ENCODE results near the gene CORIN.

CORIN gene

GRCh38 chr4:47624031-47624441 is 213.8 kb downstream of the CORIN start:
- H3K36me3 ChIP-seq (ENCODE audit: control insufficient read depth, low read depth, low read length) = no peaks in the 10 kb centered on the region
- H3K27me3 ChIP-seq (ENCODE audit: control insufficient read depth, insufficient read depth, low read length) = no peaks in the 10 kb centered on the region
- no peaks in the 10 kb centered on the region for H3K4me1 ChIP-seq (ENCODE audit: control insufficient read depth, low read depth, low read length)
- H3K9me3 ChIP-seq (ENCODE audit: control insufficient read depth, low read depth, low read length) = no peaks in the 10 kb centered on the region
- no peak overlapping the region for H3K4me3 ChIP-seq (ENCODE audit: low read length)
- H3K9ac ChIP-seq (ENCODE audit: low read length) = no peak overlapping the region
- no peak overlapping the region for H3K27ac ChIP-seq (ENCODE audit: low read length)

GRCh38 chr4:47621181-47621580 is 216.7 kb downstream of the CORIN start:
- Histone ChIP-seq H3K4me3 (ENCODE audit: low read length) (no peak overlapping the region), H3K4me1 (ENCODE audit: control insufficient read depth, low read depth, low read length) (no peaks in the 10 kb centered on the region), H3K27ac (ENCODE audit: low read length) (no peak overlapping the region), H3K9me3 (ENCODE audit: control insufficient read depth, low read depth, low read length) (no peaks in the 10 kb centered on the region), H3K36me3 (ENCODE audit: control insufficient read depth, low read depth, low read length) (no peaks in the 10 kb centered on the region), H3K27me3 (ENCODE audit: control insufficient read depth, insufficient read depth, low read length) (no peaks in the 10 kb centered on the region), H3K9ac (ENCODE audit: low read length) (no peak overlapping the region)

- Histone ChIP-seq H3K4me1 (ENCODE audit: control insufficient read depth, low read depth, low read length) (no peaks in the 10 kb centered on the region), H3K36me3 (ENCODE audit: control insufficient read depth, low read depth, low read length) (no peaks in the 10 kb centered on the region), H3K9me3 (ENCODE audit: control insufficient read depth, low read depth, low read length) (no peaks in the 10 kb centered on the region), H3K9ac (ENCODE audit: low read length) (no peak overlapping the region), H3K4me3 (ENCODE audit: low read length) (no peak overlapping the region), H3K27me3 (ENCODE audit: control insufficient read depth, insufficient read depth, low read length) (no peaks in the 10 kb centered on the region), H3K27ac (ENCODE audit: low read length) (no peak overlapping the region)
Measured at GRCh38 chr4:47619691-47620090, 218.2 kb downstream of the CORIN start.

GRCh38 chr4:47617607-47618006 is 220.3 kb downstream of the CORIN start:
- Histone ChIP-seq H3K9ac (ENCODE audit: low read length) (no peak overlapping the region), H3K4me1 (ENCODE audit: control insufficient read depth, low read depth, low read length) (no peaks in the 10 kb centered on the region), H3K9me3 (ENCODE audit: control insufficient read depth, low read depth, low read length) (no peaks in the 10 kb centered on the region), H3K27me3 (ENCODE audit: control insufficient read depth, insufficient read depth, low read length) (no peaks in the 10 kb centered on the region), H3K27ac (ENCODE audit: low read length) (no peak overlapping the region), H3K36me3 (ENCODE audit: control insufficient read depth, low read depth, low read length) (no peaks in the 10 kb centered on the region), H3K4me3 (ENCODE audit: low read length) (no peak overlapping the region)

GRCh38 chr4:47615385-47615784 is 222.5 kb downstream of the CORIN start:
- Histone ChIP-seq H3K4me1 (ENCODE audit: control insufficient read depth, low read depth, low read length) (no peaks in the 10 kb centered on the region), H3K9me3 (ENCODE audit: control insufficient read depth, low read depth, low read length) (no peaks in the 10 kb centered on the region), H3K27ac (ENCODE audit: low read length) (no peak overlapping the region), H3K9ac (ENCODE audit: low read length) (no peak overlapping the region), H3K36me3 (ENCODE audit: control insufficient read depth, low read depth, low read length) (no peaks in the 10 kb centered on the region), H3K27me3 (ENCODE audit: control insufficient read depth, insufficient read depth, low read length) (no peaks in the 10 kb centered on the region), H3K4me3 (ENCODE audit: low read length) (no peak overlapping the region)

GRCh38 chr4:47612116-47613023 is 225.5 kb downstream of the CORIN start:
- Histone ChIP-seq H3K9ac (ENCODE audit: low read length) (no peak overlapping the region), H3K36me3 (ENCODE audit: control insufficient read depth, low read depth, low read length) (no peaks in the 10 kb centered on the region), H3K27ac (ENCODE audit: low read length) (no peak overlapping the region), H3K4me1 (ENCODE audit: control insufficient read depth, low read depth, low read length) (no peaks in the 10 kb centered on the region), H3K27me3 (ENCODE audit: control insufficient read depth, insufficient read depth, low read length) (no peaks in the 10 kb centered on the region), H3K9me3 (ENCODE audit: control insufficient read depth, low read depth, low read length) (no peaks in the 10 kb centered on the region), H3K4me3 (ENCODE audit: low read length) (no peak overlapping the region)

GRCh38 chr4:47606482-47606881 is 231.4 kb downstream of the CORIN start:
- no peaks in the 10 kb centered on the region for H3K4me1 ChIP-seq (ENCODE audit: control insufficient read depth, low read depth, low read length)
- no peak overlapping the region for H3K4me3 ChIP-seq (ENCODE audit: low read length)
- no peak overlapping the region for H3K27ac ChIP-seq (ENCODE audit: low read length)
- no peaks in the 10 kb centered on the region for H3K27me3 ChIP-seq (ENCODE audit: control insufficient read depth, insufficient read depth, low read length)
- no peak overlapping the region for H3K9ac ChIP-seq (ENCODE audit: low read length)
- H3K9me3 ChIP-seq (ENCODE audit: control insufficient read depth, low read depth, low read length) = no peaks in the 10 kb centered on the region
- H3K36me3 ChIP-seq (ENCODE audit: control insufficient read depth, low read depth, low read length) = no peaks in the 10 kb centered on the region

- H3K9ac ChIP-seq (ENCODE audit: low read length) = no peak overlapping the region
- no peaks in the 10 kb centered on the region for H3K4me1 ChIP-seq (ENCODE audit: control insufficient read depth, low read depth, low read length)
- no peaks in the 10 kb centered on the region for H3K9me3 ChIP-seq (ENCODE audit: control insufficient read depth, low read depth, low read length)
- H3K27ac ChIP-seq (ENCODE audit: low read length) = no peak overlapping the region
- no peaks in the 10 kb centered on the region for H3K27me3 ChIP-seq (ENCODE audit: control insufficient read depth, insufficient read depth, low read length)
- H3K36me3 ChIP-seq (ENCODE audit: control insufficient read depth, low read depth, low read length) = no peaks in the 10 kb centered on the region
- H3K4me3 ChIP-seq (ENCODE audit: low read length) = no peak overlapping the region
Measured at GRCh38 chr4:47598896-47599295, 239.0 kb downstream of the CORIN start.

GRCh38 chr4:47598320-47598719 is 239.5 kb downstream of the CORIN start:
- H3K9ac ChIP-seq (ENCODE audit: low read length) = no peak overlapping the region
- H3K9me3 ChIP-seq (ENCODE audit: control insufficient read depth, low read depth, low read length) = no peaks in the 10 kb centered on the region
- H3K27ac ChIP-seq (ENCODE audit: low read length) = no peak overlapping the region
- H3K36me3 ChIP-seq (ENCODE audit: control insufficient read depth, low read depth, low read length) = no peaks in the 10 kb centered on the region
- H3K4me3 ChIP-seq (ENCODE audit: low read length) = no peak overlapping the region
- no peaks in the 10 kb centered on the region for H3K27me3 ChIP-seq (ENCODE audit: control insufficient read depth, insufficient read depth, low read length)
- H3K4me1 ChIP-seq (ENCODE audit: control insufficient read depth, low read depth, low read length) = no peaks in the 10 kb centered on the region

- H3K27ac ChIP-seq (ENCODE audit: low read length) = no peak overlapping the region
- H3K4me1 ChIP-seq (ENCODE audit: control insufficient read depth, low read depth, low read length) = no peaks in the 10 kb centered on the region
- H3K9me3 ChIP-seq (ENCODE audit: control insufficient read depth, low read depth, low read length) = no peaks in the 10 kb centered on the region
- no peaks in the 10 kb centered on the region for H3K27me3 ChIP-seq (ENCODE audit: control insufficient read depth, insufficient read depth, low read length)
- no peaks in the 10 kb centered on the region for H3K36me3 ChIP-seq (ENCODE audit: control insufficient read depth, low read depth, low read length)
- H3K4me3 ChIP-seq (ENCODE audit: low read length) = no peak overlapping the region
- H3K9ac ChIP-seq (ENCODE audit: low read length) = no peak overlapping the region
Measured at GRCh38 chr4:47597696-47598095, 240.2 kb downstream of the CORIN start.

GRCh38 chr4:47590325-47590724 is 247.5 kb downstream of the CORIN start:
- Histone ChIP-seq H3K4me1 (ENCODE audit: control insufficient read depth, low read depth, low read length) (no peaks in the 10 kb centered on the region), H3K27me3 (ENCODE audit: control insufficient read depth, insufficient read depth, low read length) (no peaks in the 10 kb centered on the region), H3K4me3 (ENCODE audit: low read length) (no peak overlapping the region), H3K36me3 (ENCODE audit: control insufficient read depth, low read depth, low read length) (no peaks in the 10 kb centered on the region), H3K27ac (ENCODE audit: low read length) (no peak overlapping the region), H3K9ac (ENCODE audit: low read length) (no peak overlapping the region), H3K9me3 (ENCODE audit: control insufficient read depth, low read depth, low read length) (peaks cover 3% of the 10 kb centered on the region)

GRCh38 chr4:47579235-47579634 is 258.6 kb downstream of the CORIN start:
- H3K4me3 ChIP-seq (ENCODE audit: low read length) = no peak overlapping the region
- H3K27ac ChIP-seq (ENCODE audit: low read length) = no peak overlapping the region
- no peaks in the 10 kb centered on the region for H3K36me3 ChIP-seq (ENCODE audit: control insufficient read depth, low read depth, low read length)

More at GRCh38 chr4:47579235-47579634, 258.6 kb downstream of the CORIN start:
- Histone ChIP-seq H3K9me3 (ENCODE audit: control insufficient read depth, low read depth, low read length) (no peaks in the 10 kb centered on the region), H3K27me3 (ENCODE audit: control insufficient read depth, insufficient read depth, low read length) (no peaks in the 10 kb centered on the region), H3K9ac (ENCODE audit: low read length) (no peak overlapping the region), H3K4me1 (ENCODE audit: control insufficient read depth, low read depth, low read length) (no peaks in the 10 kb centered on the region)
